SK-N-MC (cell line): ENCODE data around the gene TNIK.

Experiments
- DNase-seq: peaks from one replicate; pipeline ENCODE4 v3.0.0-alpha.2; 2011; ENCODE audit warnings: low read depth, low spot score
- H3K27ac ChIP-seq: fragments of 200-600 bp; sonication (generic); 2 replicates; pipeline ENCODE4 v1.5.1; 2016; ENCODE audit warnings: mixed run types
- H3K36me3 ChIP-seq: fragments of 200-600 bp; sonication (generic); 2 replicates; pipeline ENCODE4 v1.6.1; 2017; ENCODE audit warnings: antibody characterized with exemption, low read length, mixed read lengths; ENCODE audit not compliant: insufficient read depth
- H3K4me3 ChIP-seq: fragments of 200-600 bp; sonication (generic); 2 replicates; pipeline ENCODE4 v1.5.1; 2016
- H3K9ac ChIP-seq: fragments of 200-600 bp; sonication (generic); 2 replicates; pipeline ENCODE4 v1.8.0; 2017; ENCODE audit warnings: mixed run types, mixed read lengths; ENCODE audit not compliant: insufficient read length
- H3K9me3 ChIP-seq: fragments of 200-600 bp; sonication (generic); 2 replicates; pipeline ENCODE4 v1.6.1; 2017; ENCODE audit warnings: low read depth, mild to moderate bottlenecking, antibody characterized with exemption, low read length, moderate library complexity, mixed read lengths
- EZH2 ChIP-seq: fragments of 200-600 bp; sonication (generic); IDR thresholded peaks from one replicate; pipeline ENCODE4 v1.6.1; 2017; ENCODE audit warnings: antibody characterized with exemption
- FOXP2 ChIP-seq: optimal IDR thresholded peaks from 2 replicates; pipeline ENCODE3; 2011; ENCODE audit warnings: mild to moderate bottlenecking, moderate library complexity; ENCODE audit not compliant: insufficient read depth; ENCODE audit errors: extremely low read length, control extremely low read depth
- POLR2AphosphoS5 ChIP-seq: IDR thresholded peaks from 2 replicates; pipeline ENCODE4 v1.6.1; 2012; ENCODE audit warnings: mild to moderate bottlenecking, low read depth, low read length, borderline replicate concordance

The TNIK gene

DNA sequence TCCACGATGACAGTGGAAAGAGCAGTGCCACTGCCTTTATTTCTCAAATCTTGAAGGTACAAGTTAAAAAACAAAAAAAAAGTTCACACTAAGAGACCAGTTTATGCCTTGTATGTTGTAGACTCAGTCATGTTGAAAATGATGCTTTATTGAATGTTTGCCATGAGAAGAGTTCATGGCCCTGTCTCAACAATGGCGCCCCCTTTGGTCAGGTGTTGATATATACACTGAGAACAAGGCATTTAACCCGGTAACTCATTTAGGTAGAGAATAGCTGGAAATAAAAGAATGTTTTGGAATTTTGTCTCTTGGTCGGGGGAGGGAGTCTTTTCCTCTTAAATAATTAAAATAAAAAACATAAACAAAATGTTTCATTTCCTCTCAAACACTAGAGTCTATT is 288.1 kb downstream of the TNIK start:
- no peak overlapping the region for H3K27ac ChIP-seq
- H3K36me3 ChIP-seq = no peaks in the 10 kb centered on the region
- no peaks in the 10 kb centered on the region for H3K9me3 ChIP-seq
- H3K4me3 ChIP-seq = no peak overlapping the region
- H3K9ac ChIP-seq = no peak overlapping the region
- no peak for TF ChIP-seq FOXP2
- TF ChIP-seq EZH2 = no peak
- no peak for TF ChIP-seq POLR2AphosphoS5
- DNase-seq = no peak

DNA sequence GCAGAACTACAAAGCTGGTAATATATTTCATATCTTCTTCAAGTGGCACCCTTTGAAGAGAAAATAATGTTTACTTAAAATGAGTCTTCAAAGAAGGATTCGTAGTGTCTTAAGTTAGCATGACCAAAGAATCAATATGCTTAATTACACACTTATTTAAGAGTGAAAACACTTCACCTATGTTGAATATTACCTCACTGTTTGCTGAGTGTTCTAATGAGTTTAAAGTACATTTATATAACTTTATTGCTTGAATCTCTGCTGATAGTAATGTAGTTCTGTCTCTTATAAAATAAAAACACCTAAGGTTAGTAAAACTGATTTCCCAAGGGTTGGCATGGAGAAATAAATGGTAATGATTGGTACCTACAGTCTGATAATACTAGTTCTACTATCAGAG is 290.3 kb downstream of the TNIK start:
- no peak for DNase-seq
- H3K9me3 ChIP-seq = no peaks in the 10 kb centered on the region
- no peak overlapping the region for H3K4me3 ChIP-seq
- H3K36me3 ChIP-seq = no peaks in the 10 kb centered on the region
- no peak overlapping the region for H3K27ac ChIP-seq
- H3K9ac ChIP-seq = no peak overlapping the region
- TF ChIP-seq FOXP2 = no peak
- TF ChIP-seq POLR2AphosphoS5 = no peak
- TF ChIP-seq EZH2 = no peak

DNA sequence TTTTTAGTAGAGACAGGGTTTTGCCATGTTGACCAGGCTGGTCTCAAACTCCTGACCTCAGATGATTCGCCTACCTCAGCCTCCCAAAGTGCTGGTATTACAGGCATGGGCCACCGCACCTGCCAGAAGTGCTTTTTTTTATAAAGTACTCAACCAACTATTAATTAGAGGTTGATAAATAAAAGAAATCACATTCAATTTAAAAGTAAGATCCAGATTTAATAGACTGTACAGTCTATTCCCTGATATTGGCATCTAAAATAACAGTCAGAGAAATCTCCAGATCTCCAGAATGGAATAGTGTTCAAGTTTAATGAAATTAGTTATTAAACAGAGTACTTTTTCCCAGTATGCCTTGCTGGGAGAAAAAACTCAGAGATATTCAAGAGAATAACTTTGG is 290.8 kb downstream of the TNIK start:
- Histone ChIP-seq H3K27ac (no peak overlapping the region), H3K36me3 (no peaks in the 10 kb centered on the region), H3K9me3 (no peaks in the 10 kb centered on the region), H3K9ac (no peak overlapping the region), H3K4me3 (no peak overlapping the region)
- TF ChIP-seq EZH2 (no peak), FOXP2 (no peak), POLR2AphosphoS5 (no peak)
- no peak for DNase-seq

DNA sequence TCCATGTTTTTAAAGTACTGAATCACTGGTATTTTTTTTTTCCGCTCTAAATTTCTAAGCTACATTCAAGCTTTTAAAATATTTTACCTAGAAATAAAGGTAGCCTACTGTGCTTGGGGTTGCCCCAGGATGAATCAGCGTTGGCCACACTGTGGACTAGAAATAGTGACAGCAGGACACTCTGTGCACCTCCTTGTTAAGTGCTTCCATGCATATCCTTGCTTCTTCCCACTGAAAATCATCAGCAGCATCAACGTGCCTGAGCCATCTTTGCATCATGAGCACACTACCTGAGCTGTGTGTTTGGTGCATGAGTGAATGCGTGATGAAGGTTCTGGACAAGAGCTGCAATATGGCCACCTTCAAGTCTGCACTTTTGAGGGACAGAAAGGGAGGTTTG is 291.7 kb downstream of the TNIK start:
- H3K27ac ChIP-seq = no peak overlapping the region
- H3K9me3 ChIP-seq = no peaks in the 10 kb centered on the region
- H3K9ac ChIP-seq = no peak overlapping the region
- no peaks in the 10 kb centered on the region for H3K36me3 ChIP-seq
- no peak for DNase-seq
- TF ChIP-seq POLR2AphosphoS5 (no peak), EZH2 (no peak), FOXP2 (no peak)
- no peak overlapping the region for H3K4me3 ChIP-seq

DNA sequence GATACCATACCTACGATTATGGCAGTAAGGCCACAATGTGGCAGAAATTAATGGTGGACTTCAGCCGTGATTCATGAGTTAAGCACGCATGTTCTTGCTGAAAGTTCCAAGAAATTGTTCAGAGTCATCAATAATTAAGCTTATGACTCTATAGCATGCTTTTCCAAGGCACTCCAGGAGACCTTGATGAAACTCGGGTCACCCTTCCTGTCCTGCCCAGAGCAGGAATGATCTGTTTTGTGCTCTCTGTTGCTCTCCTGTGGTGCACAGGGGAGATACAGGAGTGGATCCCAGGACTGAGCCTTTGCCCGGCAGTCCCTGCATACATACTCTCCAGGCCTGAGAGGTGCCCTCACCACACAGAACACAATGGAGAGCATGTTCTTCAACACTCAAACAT is 292.1 kb downstream of the TNIK start:
- no peak overlapping the region for H3K27ac ChIP-seq
- TF ChIP-seq POLR2AphosphoS5 (no peak), EZH2 (no peak)
- H3K36me3 ChIP-seq = no peaks in the 10 kb centered on the region
- no peak for DNase-seq
- H3K9me3 ChIP-seq = no peaks in the 10 kb centered on the region
- no peak overlapping the region for H3K4me3 ChIP-seq
- no peak overlapping the region for H3K9ac ChIP-seq

DNA sequence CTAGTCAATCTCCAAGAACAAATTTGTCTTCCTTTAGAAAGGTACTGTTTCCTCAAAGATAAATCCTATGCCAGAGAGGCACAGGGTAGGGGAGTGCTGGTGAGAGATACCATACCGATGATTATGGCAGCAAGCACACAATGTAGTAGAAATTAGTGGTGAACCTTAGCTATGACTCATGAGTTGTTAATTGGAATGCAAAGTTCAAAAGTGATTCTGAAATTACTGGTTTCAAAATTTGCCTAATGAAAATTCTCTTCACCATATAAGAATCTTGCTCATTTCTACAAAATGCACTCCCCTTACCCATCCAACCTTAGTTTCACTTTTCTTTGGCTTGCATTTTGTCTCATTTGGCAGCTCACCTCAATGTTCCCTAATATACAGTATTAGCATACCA is 294.2 kb downstream of the TNIK start:
- TF ChIP-seq EZH2 = no peak
- TF ChIP-seq FOXP2 = no peak
- no peak for TF ChIP-seq POLR2AphosphoS5
- H3K4me3 ChIP-seq = no peak overlapping the region
- no peaks in the 10 kb centered on the region for H3K36me3 ChIP-seq
- no peak overlapping the region for H3K27ac ChIP-seq
- DNase-seq = no peak
- H3K9ac ChIP-seq = no peak overlapping the region
- no peaks in the 10 kb centered on the region for H3K9me3 ChIP-seq

DNA sequence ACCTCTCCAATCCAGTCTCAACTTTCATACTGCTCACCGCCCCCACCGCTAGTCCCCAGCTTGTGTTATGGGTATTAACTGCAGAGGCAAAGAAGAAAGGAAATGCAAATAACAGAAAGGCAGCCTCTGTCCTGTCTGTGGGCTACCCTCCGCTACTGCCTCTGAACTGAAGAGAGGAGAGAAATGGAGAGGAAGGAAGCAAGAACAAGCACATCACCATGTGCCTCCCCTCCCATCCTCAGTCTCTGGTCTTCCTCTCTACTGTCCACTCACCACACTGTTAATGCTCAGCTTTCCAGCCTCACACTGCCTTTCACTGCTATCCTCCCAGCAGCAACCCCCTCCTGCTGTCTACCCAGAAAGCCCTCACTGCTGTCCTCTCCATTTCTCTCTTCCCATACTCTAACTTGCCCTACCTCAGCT is 294.7 kb downstream of the TNIK start:
- H3K27ac ChIP-seq = no peak overlapping the region
- no peak overlapping the region for H3K4me3 ChIP-seq
- H3K36me3 ChIP-seq = no peaks in the 10 kb centered on the region
- no peak for TF ChIP-seq FOXP2
- no peak for TF ChIP-seq EZH2
- no peak for TF ChIP-seq POLR2AphosphoS5
- no peaks in the 10 kb centered on the region for H3K9me3 ChIP-seq
- no peak overlapping the region for H3K9ac ChIP-seq
- DNase-seq = no peak

DNA sequence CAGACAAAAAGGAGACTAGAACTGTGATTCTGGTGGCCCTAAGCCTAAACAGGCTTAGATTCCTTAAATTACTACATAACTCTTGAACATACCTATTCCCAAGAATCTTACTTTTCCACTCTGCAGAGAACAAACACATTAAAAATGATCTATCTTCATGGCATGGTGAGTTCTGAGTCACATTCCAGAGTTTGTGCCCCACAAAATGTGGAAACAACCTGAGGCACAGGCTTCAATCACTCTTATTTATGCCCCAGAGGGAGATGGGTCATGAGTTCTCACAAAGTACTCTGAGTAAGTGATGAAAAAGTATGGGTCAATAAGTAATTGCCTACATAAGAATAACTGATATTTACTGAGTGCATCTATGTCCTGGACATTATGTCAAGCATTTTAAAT is 296.1 kb downstream of the TNIK start:
- no peak for TF ChIP-seq POLR2AphosphoS5
- DNase-seq = no peak
- Histone ChIP-seq H3K36me3 (no peaks in the 10 kb centered on the region), H3K4me3 (no peak overlapping the region), H3K9ac (no peak overlapping the region), H3K9me3 (no peaks in the 10 kb centered on the region), H3K27ac (no peak overlapping the region)

DNA sequence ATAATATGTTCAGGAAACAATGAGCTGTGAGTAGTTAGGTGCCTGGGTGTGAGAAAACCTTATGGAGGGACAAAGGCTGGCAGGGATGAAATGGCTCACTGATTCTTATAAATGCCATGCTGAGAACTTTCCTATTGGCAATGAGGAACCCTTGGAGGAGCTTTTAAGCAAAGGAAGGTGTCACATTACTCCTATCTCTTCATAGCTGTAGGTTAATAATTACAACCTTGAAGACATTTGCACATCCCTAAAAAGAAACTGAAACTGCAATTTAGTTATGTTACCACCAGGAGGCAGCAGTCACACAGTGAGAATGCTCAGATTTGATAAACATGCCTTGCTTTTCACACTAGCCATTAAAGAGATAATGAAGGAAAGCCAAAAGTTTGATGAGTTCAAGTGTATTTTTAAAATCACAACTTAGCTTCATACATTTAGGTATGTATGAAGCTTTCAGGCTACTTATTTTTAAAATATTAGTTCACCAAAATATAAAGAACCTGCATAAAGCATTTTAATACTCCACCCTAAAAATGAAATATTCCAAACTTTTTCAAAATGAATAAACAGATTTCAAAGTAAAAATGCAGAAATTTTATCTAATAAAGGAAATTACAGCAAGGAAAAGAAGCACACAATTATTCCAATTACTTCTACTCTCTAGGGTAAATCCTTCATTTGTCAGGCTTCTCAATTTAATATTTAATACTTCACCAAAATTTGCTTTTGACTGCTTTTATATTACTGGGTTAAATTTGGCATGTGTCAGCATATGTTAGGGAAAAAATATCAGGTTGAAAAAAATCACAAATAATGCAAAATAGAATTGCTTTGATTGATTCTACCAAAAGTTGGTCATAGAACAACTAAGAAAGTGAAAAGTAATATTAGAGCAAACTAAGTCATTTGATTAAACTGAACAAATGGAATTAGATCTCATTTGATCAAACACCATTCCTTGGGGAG is 296.8 kb downstream of the TNIK start:
- DNase-seq = no peak
- Histone ChIP-seq H3K36me3 (no peaks in the 10 kb centered on the region), H3K4me3 (no peak overlapping the region), H3K9me3 (no peaks in the 10 kb centered on the region), H3K9ac (no peak overlapping the region), H3K27ac (no peak overlapping the region)
- TF ChIP-seq EZH2 = no peak
- TF ChIP-seq FOXP2 = no peak
- no peak for TF ChIP-seq POLR2AphosphoS5
